ENCODE measurements around the gene C6orf52.

C6orf52 gene

DNA sequence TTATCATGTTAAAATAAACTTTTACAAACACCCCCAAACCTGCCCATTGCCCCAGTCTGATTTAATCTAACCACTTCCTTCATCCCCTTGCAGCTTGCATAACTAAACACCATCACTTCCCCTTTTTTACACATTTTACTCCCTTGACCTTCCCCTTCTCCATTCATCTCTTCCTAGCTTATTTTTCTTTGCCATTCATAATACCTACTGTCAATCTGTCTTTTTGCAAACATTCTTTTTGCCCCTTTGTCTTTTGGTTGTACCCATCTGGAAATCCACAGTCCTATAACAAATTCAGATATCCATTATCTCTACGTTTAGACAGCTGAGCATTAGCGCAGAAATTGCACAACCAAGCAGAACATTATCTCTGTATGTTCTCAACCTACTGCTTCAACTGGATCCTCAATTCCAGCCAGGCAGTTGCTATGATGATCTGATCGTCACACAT, 51.2 kb downstream of the C6orf52 start:
- DNase-seq, result no peak

DNA sequence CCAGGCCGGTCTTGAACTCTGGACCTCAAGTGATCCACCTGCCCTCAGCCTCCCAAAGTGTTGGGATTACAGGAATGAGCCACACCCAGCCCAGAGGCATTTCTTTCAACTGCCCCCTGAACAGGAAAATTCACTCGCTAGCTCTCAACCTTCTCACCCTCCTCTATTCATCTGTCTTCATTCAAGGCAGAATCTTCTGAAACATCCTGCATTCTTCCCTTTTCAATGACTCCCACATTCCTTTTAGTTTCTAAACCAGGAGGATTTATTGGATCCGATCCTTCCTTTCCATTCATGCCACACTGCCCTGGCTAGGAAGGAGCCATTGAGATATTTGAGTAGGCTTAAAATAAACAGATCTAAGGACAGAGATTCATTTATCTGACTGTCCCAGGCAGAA, 52.9 kb downstream of the C6orf52 start:
- no peak for DNase-seq

GRCh38 chr6:10640412-10640811, 54.0 kb downstream of the C6orf52 start:
- DNase-seq, result no peak

DNA sequence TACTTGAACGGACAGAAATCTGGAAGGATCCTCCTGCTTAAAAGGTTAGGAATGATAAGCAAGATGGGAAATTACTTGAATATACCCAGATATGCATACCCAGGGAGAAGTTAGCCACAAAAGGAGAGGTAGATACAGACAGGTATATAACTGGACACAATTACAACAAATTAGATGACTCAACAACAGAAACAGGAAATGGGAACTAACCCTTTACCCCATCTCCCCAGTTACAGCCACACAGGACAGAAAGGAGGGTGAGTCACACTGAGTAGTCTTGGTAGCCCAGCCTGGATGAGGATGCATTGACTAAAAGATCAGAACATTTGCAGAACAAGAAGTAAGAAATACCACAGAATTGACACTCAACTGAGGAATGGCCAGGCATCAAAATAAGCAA, 61.2 kb downstream of the C6orf52 start:
- DNase-seq, result no peak

DNA sequence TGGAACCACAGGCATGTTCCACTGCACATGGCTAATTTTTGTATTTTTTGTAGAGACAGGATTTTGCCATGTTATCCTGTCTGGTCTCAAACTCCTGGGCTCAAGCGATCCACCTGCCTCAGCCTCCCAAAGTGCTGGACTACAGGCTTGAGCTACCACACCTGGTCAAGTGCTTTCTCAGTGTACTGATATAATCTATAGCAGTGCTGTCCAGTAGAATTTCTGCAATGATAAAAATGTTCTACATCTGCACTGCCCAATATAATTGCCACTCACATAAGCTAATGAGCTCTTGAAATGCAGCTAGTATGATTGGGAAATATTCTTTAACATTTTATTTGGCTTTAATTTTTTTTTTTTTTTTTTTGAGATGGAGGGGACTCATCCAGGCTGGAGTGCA, 64.2 kb downstream of the C6orf52 start:
- DNase-seq, result no peak

DNA sequence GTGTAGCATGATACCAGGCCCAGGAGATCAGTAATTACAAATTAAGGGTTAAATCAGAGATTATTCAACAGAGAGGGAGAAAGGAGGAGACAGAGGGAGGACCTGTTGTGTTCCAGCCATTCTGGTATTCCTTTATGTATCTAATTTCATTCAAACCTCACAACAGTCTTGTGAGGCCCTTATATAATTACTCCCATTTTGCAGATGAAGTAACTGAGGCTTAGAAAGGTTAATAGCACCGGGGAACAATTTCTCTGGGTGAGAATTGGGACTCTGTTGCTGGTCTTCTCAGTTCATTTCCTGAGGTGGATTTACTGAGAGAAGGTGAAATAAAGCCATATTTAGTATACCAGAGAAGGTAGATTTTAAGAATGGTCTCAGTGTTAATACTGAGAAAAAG, 66.6 kb downstream of the C6orf52 start:
- DNase-seq, result no peak

DNA sequence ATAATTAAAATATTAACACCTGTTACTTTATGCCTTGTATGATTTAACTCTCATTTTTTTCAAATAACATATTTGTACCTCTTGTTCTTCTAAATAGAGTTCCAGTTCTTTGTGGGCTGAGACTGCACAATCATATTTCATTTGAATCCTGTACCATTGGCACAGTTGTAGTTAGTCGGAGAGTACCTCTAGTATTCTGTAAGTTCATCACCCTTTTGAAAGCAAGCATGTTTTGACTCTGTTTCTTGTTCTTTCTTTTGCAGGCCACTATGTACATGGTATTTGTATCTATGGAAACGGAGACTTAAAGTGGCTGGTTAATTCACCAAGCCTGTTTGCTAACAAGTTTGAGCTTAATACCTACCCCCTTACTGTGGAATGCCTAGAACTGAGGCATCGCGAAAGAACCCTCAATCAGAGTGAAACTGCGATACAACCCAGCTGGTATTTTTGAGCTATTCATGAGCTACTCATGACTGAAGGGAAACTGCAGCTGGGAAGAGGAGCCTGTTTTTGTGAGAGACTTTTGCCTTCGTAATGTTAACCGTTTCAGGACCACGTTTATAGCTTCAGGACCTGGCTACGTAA, 68.2 kb downstream of the C6orf52 start:
- no peak for DNase-seq

- no peak for DNase-seq
These were observed 69.6 kb downstream of the C6orf52 start for GRCh38 chr6:10624836-10625235.

GRCh38 chr6:10621847-10622246, 72.6 kb downstream of the C6orf52 start:
- no peak for DNase-seq
